B cell (primary cell): ENCODE results near the gene FAM13C.

Source experiments
- CTCF ChIP-seq: fragments of 200-600 bp; IDR thresholded peaks from one replicate; pipeline ENCODE4 v1.8.0; 2022; ENCODE audit warnings: antibody characterized with exemption, mild to moderate bottlenecking
- EZH2 ChIP-seq: IDR thresholded peaks from 2 replicates; pipeline ENCODE4 v1.6.1; 2012; ENCODE audit warnings: borderline replicate concordance, low read depth, mild to moderate bottlenecking, moderate library complexity, low read length; ENCODE audit not compliant: insufficient read depth, poor library complexity, severe bottlenecking

GRCh38 chr10:59323831-59324401, 38.4 kb downstream of the FAM13C start:
- TF ChIP-seq CTCF (no peak), EZH2 (no peak)
